ENCODE data around the gene ZDHHC11B. TPM values are rescaled to one million over a fixed set of nuclear protein-coding genes. Genes with fewer than 3 reads are reported as not detected.
"Not testable (repeated sequence)": the region's sequence is repeated elsewhere in the genome, so short reads cannot be mapped to it uniquely, and the experiment has no call there.

Gene ZDHHC11B
- total RNA-seq, 4 donors from 2014 or later: 1.1 to 5.5 (median 3.5) TPM

- no peak for TF ChIP-seq CTCF (IDR thresholded peaks at IDR 0.05)
- no peak for ATAC-seq (ENCODE audit: low FRiP score)
- DNase-seq (ENCODE audit: low spot score): no peak
These were observed 6.8 kb downstream of the ZDHHC11B start for GRCh38 chr5:777756-778161.

DNA sequence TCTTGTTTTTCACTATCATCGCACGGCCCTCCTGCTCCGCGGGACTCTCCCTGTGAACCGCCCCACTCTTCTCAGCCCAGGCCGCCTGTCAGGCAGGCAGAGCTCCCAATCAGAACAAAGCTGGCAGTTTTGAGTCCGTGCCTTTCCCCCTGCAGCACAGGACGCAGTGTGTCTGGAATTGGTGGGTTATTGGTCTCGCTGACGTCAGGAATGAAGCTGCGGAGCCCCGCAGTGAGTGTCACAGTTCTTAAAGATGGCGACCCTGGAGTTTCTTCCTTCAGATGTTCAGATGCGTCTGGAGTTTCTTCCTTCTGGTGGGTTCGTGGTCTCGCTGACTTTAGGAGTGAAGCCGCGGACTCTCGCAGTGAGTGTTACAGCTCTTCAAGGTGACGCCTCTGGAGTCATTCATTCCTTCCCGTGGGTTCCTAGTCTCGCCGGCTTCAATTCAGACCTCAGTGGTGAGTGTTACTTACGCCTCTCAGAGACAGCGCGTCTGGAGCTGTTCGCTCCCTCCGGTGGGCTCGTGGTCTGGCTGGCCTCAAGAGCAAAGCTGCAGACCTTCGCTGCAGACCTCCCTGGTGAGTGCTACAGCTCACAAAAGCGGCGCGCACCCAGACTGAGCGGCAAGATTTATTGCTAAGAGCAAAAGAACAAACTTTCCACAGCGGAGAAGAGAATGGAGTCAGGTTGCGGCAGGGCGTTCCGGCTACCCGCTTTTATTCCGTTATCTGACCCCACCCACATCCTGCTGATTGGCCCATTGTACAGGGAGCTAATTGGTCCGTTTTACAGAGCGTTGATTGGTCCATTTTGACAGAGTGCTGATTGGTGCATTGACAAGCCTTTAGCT is 7.4 kb downstream of the ZDHHC11B start:
- no peak for TF ChIP-seq CTCF (IDR thresholded peaks at IDR 0.05)
- DNase-seq (ENCODE audit: low spot score) (no peak), ATAC-seq (ENCODE audit: low FRiP score) (no peak)

DNA sequence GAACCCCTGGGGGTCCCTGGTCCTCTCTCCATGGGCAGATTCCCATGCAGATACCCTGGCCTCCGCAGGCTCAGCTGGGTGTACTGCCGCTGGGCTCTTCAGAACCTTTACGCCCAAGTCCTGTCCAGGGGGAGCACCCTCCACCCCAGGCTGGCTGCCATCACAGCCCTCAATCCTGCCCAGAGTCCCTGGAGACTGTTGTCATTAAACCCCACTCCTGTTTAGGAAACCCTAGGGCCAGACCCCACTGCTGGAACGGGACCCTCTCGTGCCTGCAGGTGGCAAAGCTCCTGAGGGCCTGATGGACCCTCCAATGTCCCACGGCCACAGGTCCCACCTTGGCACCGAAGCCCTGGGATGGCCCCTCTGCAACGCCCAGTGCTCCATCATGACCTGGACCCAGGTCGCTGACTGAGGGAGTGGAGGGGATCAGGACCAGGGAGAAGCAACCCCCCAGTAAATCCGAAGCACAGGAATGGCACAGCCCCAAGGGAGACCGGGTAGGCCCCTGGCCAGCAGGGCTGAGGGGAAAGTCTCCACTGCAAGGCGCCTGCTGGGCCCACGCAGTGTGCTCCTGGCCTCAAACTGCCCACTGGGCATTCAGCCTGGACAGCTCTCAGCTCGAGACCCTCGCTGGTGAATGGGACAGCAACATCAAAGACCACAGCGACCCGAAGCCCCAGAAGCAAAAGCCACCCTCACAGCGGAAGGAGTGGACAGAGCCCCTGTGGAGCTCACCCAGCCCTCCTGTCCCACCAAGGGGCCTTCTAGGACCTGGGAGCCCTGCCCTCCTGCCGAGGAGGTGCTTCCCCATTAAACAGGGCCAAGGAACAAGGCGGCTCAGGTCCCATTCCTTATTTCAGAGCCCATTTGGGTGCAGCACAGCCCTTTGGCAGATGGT is 8.3 kb downstream of the ZDHHC11B start:
- TF ChIP-seq CTCF (IDR thresholded peaks at IDR 0.05): no peak
- DNase-seq (ENCODE audit: low spot score) (no peak), ATAC-seq (ENCODE audit: low FRiP score) (no peak)

GRCh38 chr5:775595-775960 is 9.0 kb downstream of the ZDHHC11B start:
- not testable (repeated sequence) for DNase-seq (ENCODE audit: low spot score); ATAC-seq (ENCODE audit: low FRiP score)

DNA sequence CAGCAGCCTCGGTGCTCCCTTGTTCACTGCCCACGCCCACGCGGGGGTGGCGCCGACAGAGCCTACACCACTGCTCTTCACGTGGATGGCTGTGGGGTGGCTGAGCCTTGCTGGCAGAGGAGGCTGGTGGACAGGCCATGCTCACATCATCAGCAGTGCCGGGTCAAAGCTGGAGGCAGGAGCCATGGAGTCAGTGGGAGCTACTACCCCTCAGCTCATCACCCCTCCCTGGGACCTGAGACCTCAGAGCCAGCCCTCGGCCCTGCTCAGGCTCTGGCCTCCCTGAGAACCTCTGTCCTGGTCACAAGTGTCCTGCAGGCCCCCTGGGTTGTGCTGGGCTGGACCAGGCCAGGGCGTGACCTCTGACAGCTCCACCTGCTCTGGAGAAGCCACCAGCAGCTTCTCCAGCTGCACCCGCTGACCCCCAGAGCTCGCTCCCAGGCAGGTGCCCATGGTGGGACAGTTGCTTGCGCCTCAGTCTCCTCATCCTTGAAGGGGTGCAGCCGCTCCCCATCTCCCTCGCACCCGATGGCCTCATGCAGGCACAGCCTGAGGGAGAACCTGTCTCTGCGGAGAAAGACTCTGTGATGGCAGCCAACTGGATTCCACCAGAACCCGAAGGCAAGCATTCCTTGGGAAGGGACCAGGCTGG is 9.5 kb downstream of the ZDHHC11B start:
- not testable (repeated sequence) for DNase-seq (ENCODE audit: low spot score)
- ATAC-seq (ENCODE audit: low FRiP score): peak; percentile 21

- DNase-seq (ENCODE audit: low spot score); ATAC-seq (ENCODE audit: low FRiP score): not testable (repeated sequence)
These were observed 10.2 kb downstream of the ZDHHC11B start for GRCh38 chr5:774304-774703.

DNA sequence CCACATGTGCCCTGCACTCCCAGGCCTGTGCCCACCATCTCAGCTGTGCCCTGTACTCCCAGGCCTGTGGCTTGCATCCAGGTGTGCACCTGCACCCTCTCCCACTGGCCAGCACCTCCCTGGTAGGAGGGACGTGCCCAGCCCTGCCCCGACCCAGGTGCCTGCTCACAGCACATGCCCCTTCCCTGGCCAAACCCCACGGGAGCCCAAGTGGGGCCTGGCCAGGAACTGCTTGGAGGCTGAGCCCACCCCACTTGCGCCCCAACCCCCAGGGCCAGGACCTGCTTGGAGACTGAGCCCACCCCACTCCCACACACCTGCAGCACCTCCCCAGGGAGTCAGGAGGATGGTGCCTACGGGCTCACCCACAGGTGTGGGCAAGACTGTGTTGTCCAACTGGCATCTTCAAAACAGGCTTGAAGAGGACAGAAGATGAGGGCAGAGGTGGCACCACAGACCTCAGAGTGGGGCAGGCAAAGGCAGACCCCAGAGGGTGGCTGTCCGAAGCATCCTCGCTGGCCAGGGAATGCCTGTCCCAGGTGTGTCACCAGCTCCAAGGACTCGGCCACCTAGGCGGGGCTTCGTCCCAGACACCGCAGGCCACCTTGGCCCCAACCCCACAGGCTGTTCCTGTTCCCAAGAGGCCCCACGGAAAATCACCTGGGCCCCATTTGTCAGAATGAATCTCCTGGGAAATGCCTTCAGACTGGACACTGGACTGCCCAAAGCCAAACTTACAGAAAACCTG is 10.8 kb downstream of the ZDHHC11B start:
- ATAC-seq (ENCODE audit: low FRiP score) (no peak), DNase-seq (ENCODE audit: low spot score) (no peak)
- no peak for TF ChIP-seq CTCF (IDR thresholded peaks at IDR 0.05)

GRCh38 chr5:772931-773330 is 11.6 kb downstream of the ZDHHC11B start:
- not testable (repeated sequence) for ATAC-seq (ENCODE audit: low FRiP score); DNase-seq (ENCODE audit: low spot score)

GRCh38 chr5:772547-772890 is 12.0 kb downstream of the ZDHHC11B start:
- DNase-seq (ENCODE audit: low spot score); ATAC-seq (ENCODE audit: low FRiP score): not testable (repeated sequence)

DNA sequence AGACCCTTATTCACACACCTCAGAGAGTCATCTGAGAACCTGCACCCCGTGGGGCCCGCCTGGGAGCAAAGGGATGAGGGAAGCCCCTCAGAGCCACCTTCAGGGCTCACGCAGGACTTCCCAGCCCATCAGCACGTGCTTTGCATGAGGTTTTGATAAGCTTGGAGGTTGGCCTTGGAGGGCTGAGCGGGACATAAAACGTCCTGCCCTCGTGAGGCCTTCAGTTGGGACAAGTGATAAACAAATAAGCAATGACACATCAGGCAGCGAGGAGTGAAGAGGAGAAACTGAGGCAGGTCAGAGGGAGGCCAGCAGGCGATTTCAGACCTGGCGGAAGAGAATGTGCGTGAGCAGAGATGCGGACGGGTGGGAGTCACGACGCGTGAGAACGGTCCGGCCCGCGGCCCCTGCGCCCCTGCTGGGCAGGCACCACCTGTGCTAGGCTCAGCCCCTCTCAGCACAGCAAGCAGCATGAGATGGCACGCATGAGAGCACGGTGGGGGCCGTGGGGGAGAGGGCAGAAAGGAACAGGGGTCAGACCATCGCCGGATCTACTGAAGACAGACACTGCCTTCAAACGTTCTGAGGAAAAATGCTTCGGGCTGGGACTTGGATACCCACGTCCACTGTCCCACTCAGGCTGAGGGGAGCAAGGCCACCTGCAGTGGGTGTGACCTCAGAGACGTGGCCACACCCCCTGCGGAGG is 12.5 kb downstream of the ZDHHC11B start:
- not testable (repeated sequence) for DNase-seq (ENCODE audit: low spot score); ATAC-seq (ENCODE audit: low FRiP score)

GRCh38 chr5:771087-771781 is 13.3 kb downstream of the ZDHHC11B start:
- not testable (repeated sequence) for ATAC-seq (ENCODE audit: low FRiP score); DNase-seq (ENCODE audit: low spot score)

- ATAC-seq (ENCODE audit: low FRiP score); DNase-seq (ENCODE audit: low spot score): not testable (repeated sequence)
These were observed 13.9 kb downstream of the ZDHHC11B start for GRCh38 chr5:770585-770984.
